GM18508 (cell line): ENCODE results near the gene OXSM.

ENCODE experiments used
- ATAC-seq: cut with Tn5 transposase; IDR thresholded peaks from one replicate; pipeline ENCODE4 v1.9.1; 2021; ENCODE audit warnings: moderate number of reproducible peaks; ENCODE audit not compliant: insufficient read depth, unreplicated experiment

Gene OXSM

DNA sequence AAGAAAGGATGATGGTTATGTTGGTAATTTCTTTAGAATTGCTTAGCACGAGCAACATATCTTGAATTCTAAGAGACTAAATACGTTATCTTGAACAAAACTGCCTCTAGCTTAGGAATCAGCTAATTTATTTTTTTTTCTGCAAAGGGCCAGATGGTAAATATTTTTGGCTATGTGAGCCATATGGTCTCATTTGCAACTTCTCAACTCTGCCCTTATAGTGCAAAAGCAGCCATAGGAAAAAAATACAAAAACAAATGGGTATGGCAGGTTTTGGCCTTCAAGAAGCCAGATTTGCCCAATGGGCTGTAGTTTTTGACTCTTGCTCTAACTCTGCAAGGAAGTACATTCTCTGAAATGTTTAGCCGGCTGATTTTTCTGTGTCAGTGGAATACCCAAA, 11.9 kb downstream of the OXSM start:
- ATAC-seq = no peak

DNA sequence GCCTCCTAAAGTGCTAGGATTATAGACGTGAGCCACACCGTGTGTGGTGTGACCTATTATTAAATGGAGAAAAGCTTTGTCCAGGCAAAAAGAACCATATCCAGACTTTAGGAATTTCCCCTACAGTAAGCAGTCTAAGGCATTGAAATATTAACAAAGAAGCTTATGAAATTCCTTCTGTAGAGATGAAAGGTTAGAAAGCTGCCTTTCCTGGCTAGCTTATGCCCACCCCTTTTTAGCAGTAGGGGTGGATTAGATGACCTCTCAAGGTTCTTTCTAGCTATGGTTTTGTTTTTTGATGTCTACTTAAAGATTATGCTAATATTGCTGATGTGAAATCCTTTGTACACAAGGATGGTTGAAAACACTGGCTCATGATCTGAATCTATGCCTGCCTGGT, 13.9 kb downstream of the OXSM start:
- ATAC-seq = no peak

DNA sequence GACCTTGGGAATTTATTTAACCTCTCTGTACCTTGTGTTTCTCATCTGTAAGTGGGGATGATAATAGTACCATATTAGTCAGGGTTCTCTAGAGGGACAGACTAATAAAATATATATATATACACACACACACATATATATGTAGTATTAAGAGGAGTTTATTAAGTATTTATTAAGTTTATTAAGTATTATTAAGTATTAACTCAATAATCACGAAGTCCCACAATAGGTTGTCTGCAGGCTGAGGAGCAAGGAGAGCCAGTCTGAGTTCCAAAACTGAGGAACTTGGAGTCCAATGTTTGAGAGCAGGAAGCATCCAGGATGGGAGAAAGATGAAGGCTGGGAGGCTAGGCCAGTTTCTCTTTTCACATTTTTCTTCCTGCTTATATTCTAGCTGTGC, 14.8 kb downstream of the OXSM start:
- no peak for ATAC-seq

DNA sequence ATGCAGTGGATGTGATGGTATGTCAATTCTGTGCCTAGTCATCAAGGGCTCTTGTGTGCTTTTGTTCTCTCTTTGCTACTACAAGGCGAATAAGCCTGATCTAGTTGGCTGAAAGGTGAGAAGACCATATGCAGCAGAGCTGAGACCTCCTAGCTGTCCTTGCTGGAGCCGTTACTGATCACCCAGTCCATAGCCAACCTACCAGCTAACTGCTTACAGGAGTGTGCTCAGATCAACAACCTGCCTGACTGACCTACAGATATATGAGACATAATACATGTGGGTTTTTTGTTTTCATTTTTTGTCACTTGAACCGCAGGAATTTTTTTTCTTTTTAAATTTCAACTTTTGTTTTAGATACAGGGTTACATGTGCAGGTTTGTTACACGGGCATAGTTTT, 22.8 kb downstream of the OXSM start:
- ATAC-seq = no peak

DNA sequence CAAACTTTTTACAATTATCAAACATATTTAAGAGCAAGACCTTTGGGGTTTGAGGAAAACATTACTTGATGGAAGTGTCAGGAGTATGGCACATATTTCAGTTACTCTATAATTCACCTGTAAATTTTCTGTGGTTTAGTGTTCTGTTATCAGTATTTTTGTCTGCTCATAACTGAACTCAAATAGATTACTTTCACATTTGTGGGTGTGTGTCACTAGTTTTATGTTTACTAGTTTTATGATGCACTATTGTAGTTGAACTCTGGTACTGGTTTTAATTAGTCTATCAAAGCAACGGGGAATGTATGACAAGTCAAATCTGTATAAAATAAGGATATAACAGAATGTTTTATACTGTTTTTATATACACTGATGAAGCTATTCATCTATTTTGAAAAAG, 27.2 kb downstream of the OXSM start:
- no peak for ATAC-seq

DNA sequence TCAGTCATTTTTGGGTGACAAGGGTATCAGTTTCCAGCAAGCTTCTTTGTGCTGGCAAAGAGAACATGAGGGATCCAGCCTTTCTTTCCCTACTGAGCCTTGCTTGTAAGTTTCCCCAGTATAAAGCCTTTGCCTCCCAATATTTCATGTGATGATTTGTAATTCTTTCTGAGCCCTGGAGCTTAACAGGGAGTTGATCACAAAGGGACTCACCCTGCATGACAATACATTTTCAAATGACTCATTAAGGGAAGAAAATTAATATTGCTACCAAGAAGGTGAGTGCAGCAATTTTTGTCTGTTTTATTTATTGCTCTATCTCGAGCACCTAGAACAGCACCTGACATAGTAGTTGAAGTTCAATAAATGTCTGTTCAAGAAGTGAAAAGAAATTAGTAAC, 27.7 kb downstream of the OXSM start:
- ATAC-seq = no peak

DNA sequence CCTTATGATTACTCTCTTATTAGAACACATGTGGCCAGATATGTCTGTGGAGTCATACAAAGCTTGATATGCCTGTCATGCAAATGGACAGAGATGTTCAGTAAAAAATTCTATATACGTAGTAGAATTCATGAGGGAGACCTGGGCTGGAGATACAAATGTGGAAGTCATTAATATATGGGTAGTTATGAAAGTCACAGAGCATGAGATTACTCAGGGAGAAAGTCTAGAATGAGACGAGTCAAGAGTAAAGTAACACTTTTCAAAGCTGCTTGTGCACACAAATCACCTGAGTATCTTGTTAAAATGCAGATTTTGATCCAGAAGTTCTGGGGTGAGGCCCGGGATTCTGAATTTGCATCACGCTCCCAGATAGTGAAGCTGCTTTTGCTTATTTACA, 28.4 kb downstream of the OXSM start:
- ATAC-seq = no peak

DNA sequence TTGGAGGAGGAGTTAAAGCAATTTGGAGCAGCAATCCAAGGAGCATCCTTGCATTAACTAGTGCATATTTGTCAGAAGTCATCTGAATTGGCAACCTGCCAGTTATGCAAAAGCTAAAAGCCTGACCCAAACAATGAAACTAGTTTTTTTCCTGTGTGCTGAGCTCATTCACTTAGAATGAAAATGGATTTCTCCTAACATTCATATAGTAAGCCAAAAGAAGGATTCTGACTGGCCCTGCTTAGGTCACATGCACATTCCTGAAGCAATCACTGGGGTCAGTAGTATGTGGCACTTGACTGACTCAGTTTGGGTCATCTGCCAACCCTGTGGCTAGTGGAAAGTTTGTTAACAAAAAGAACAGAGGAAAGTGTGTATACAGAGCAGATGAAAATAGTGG, 30.5 kb downstream of the OXSM start:
- no peak for ATAC-seq

DNA sequence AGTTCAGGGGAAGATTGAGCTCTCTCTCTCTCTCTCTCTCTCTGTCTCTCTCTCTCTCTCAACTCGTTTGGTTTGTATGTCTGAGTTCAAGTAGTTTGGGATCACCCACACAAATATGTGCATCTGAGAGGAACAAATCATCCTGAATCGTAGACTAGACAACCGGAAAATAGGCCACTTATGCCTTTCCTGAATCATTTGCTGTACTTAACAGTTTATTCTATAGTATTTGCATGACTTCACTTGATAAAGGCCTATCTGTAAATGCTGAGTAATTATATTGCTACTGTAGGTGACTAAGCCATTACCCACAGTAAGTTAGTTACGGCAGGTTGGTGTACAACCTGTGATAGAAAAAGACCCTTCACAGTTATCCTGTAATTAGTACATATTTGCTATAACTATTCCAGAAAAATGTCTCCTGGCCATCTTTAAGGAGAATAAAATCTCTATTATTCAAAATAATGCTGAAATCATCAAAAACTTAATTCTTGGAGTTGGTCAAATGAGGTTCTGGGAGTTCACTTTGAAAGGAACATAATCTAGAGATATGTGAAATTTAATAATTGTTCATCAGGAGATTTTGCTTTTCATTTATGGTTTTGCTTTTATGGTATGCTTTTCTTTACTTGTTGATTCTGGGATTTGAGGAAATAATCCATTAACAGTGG, 31.1 kb downstream of the OXSM start:
- ATAC-seq = no peak

DNA sequence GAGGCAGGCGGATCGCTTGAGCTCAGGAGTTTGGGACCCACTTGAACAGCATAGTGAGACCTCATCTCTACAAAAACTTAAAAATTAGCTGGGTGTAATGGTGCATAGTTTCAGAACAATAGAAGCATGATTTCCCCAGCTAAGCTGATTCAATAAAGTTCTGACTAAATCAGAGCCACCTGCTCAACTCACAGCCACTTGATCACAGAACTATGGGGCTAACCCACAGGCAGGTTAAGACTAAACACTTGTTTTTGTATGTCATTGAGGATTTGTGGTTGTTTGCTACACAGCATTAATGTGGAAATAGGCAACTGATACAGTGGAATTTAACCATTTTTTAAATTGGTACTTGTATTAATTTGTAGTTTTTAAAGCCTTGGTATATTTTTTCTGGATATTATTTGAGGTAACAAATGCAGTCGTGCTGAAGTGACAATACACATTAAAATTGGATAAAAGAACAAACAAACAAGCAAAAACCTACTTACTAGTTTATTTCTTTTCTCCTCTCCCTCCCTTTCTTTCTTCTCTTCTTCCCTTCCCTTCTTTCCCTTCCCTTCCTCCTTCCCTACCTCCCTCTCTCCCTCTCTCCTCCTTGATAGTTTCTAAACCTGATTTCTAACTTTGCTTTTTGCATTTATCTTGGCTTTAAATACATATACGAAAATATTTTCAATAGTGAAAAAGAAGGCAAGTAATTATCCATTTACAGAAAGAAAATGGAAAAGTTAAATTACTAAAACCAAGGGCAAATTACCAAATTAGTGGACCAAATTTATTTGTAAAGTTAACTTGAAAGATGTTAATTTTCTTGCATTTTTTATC, 32.1 kb downstream of the OXSM start:
- ATAC-seq = no peak

DNA sequence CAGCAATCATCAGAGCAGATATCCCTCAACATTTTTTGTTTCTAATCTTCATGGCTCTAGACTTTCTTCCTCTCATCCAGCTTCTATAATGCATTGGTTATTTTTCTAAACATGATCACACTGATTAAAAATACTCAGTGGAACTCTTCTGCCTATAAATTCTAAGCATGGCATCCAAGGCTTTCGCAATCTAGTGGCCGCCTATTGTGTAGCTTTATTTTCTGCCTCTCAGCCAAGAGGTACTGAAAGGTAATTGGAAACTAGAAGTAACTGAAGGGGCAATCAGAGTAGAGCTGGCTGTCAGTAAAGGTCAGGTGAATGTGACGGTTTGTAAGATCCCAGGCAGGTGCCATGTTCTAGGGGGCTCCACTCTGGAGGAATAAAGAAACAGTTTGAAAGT, 33.4 kb downstream of the OXSM start:
- no peak for ATAC-seq

DNA sequence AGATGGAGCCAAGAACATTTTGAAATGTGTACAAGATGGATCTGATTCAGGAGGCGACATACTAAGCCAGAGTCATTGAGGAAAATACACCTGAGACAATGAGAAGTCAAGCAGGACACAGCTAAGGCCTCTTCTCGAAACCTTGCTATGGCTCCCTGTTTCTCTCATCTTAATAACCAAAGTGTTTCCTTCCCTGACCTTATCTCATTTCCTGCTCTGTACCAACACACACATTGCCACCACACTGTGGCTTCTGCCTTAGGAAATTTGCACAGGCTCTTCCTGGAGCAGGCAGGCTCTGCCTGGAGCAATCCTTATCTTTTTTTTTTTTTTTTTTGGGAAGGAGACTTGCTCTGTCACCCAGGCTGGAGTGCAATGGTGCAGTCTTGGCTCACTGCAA, 36.6 kb downstream of the OXSM start:
- no peak for ATAC-seq

DNA sequence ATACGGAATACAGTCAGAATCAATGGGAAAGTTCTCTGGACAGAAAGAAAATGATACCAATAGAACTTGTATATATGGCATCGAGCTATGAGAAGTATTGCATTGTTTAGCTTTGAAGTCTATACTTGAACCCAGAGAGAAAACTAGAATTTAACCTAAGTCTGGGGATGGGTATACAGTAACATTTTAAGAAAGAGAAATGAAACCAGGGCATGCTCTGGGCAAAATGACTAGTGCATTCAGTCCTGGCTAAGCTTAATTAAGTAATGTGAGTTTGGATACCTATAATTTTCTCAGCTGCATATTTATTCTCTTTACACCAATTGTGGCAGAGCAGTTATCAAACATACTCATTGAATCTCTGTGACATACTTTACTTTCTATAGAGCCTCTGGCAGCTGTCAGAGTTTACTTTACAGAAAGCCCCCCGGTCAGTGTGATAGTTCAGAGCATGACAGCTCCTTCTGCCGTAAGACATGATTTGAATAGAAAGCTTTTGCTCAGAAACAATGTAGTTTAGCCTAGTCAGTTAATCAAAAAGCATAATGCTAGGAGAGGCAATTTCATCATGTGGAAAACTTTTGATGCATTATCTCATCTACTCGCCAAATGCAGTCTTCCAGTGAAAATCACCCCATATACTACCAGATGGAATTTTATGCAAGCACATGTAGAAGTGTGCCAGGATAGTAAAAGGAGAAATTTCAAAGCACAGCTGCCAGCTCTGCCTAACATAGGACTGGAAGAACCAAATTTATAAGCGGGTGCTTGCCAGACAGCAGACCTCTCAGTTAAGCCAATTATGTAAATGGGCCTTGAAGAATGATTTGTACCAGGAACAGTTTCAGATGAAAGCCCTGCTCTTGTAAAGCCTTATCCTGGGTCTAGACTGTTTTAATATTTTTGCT, 40.7 kb downstream of the OXSM start:
- ATAC-seq = no peak

DNA sequence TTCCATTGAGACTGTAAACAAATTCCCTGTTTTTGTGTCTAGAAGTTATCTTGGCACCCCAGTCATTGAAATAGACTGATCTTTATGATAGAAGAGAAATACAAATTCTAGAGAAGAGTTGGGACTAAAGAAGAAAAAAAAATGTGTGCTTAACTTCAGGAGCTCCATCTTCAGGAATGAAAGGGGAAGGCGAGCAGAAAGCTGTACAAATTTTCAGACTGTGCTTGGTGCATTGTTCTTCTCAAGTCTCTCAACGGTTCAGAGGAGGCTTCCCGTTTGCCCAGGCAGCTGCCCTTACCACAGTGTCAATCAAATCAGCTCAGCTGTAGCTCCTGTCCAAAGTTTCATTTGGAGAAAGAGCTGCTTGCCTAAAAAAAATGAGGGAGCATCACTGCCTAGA, 41.7 kb downstream of the OXSM start:
- no peak for ATAC-seq

DNA sequence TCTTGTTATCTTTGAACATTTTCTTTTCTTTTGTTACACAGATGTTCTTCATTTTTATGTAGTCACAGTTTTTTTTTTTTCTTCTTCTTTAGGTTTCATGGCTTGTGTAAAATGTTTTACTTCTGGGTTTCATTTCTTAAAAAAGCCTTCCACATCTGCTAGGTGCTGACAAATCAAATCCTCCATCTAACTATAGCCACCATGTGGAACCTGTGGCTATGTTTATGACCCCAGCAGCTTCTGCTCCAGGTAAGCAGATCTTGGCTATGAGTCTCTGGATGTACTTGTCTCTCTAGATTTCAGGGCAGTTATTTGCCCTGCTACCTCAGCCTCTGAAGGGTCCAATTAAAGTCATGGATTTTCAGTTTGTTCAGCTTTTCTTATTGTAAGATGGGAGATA, 44.5 kb downstream of the OXSM start:
- ATAC-seq = no peak

DNA sequence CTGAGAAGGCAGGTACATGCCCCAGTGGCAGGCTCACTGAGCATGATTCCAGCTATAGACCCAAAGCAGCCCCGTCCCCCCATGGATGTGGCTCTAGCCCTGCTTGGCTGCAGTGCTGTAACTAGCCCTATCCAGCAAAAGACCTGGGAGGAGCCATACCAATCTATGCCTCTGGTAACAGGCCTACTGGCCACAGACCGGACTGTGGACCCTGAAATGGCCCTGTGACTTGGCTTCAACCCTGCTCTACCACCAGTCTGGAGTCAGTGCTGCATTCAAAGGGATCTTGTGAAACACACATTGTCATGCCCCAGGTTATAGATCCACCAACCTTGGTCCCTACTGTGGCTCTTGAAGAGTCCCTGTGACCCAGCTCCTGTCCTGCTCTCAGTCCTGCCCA, 46.7 kb downstream of the OXSM start:
- no peak for ATAC-seq

DNA sequence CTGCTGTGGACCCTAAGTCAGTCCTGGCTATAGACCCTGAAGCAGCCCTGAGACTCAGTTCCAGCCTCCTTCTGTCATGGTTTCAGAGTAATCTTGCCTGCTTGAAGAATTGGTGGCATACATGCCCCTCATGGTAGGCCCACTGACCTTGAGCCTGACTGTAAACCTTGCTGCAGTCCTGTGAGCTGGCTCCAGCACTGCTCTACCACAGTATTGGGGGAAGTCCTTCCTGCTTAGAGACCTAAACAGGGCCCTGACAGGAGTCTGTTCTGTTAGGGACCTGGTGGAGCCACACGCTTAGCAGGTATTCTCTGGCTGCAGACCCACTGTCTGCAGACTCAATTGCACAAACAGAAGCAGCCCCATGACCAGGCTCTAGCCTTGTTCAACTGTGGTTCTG, 47.1 kb downstream of the OXSM start:
- ATAC-seq = no peak

DNA sequence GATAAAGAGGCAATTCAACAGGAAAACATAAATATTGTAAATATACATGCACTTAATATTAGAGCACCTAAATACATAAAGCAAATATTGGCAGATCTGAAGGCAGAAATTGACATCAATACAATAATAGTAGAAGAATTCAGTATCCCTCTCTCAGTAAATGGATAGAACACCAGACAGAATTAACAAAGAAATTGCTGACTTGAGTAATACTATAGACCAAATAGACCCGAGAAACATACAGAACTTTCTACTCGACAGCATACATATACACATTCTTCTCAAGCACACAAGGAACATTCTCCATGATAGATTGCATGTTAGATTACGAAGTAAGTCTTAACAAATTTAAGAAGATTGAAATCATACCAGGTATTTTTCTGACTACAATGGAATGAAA, 50.2 kb downstream of the OXSM start:
- no peak for ATAC-seq

DNA sequence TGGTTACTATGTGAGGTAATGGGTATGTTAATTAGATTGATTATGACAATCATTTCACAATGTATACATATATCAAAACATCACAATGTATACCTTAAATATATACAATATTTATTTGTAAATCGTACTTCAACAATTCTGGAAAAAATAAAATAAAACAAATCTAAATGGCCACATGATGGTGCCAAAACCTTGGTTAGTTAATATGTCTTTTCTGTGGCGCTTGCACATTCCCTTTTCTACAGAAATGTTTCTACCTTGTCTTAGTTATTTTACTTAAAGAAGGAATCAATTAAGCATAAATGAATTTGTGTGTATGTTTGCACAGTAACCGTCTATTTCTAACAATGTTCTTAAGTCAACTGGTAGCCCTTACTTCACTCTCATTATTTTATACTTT, 53.4 kb downstream of the OXSM start:
- ATAC-seq = no peak
